GM12801 (cell line): Measurements from ENCODE around the gene SEPTIN12.

Source experiments
- CTCF ChIP-seq: IDR thresholded peaks from one replicate; pipeline ENCODE4 v1.5.1; 2011; ENCODE audit warnings: control low read depth; ENCODE audit not compliant: insufficient read length; ENCODE audit errors: extremely low read depth

The SEPTIN12 gene

DNA sequence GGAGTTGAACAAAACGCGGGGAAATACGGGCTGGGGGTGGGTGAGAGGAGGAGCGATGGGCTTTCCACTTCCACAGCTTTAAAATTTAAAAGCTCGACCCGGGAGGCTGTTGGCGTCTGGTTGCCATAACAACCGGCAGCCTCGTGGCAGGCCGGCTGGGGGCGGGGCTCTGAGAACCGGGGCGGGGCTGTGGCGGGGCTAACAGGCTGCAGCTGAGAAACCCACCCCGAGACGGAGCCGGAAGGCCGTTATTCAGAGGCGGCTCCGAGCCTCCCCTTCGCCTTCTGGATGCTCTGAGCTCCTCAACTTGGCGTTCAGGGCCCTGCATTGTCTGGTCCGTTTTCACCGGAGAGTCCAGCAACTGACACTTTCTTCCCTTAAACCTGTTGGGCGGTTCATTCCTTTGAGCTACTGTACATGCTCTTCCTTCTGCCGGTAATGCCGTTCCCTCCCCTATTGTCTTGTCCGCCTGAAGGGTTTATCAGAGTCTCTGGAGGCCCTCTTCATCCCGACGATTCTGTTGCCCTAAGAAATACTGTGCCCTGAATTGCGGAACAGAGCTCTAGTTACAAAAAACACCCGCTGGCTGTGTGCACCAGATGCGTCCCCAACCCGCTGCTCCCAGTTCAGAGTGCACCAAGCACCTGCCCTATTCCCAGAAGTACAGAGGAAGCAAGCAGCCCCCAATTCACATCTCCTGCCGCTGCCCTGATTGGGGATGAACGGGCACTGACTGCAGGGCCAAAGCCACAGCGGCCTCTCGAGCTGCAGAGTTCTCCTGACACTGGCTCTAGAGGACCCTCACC lies 53.2 kb downstream of the SEPTIN12 start:
- TF ChIP-seq CTCF = no peak

DNA sequence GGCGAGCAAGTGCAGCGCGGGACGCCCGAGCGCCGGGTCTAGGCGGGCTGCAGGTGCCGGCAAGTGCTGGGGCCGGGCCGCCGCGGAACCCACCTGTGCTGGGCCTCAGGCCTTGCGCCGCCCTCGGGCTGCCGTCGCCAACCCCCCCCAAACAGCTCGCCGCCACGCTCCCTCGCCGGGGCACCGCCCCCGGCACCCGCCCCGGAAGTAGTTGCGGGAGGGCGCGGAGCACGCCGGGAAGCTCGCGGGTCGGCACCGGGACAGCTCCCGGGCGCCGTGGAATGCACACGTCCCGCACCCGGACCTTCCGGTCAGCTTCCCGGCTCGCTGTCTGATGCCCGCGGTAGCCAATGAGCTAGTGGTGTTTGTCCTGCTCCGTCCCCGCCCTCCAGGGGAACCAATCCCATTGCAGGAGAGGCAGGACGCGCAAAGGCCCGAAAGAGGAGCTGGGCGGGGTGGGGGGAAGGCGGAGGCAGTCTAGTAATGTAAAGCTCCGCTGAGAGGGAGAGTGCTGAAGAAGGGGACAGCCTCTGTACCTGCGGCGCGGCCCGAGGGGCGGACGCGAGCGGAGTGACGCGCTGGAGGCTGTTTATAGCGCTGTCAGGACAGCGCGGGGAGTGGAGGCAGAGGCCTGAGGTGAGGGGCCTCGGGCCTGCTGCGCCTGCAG lies 53.9 kb downstream of the SEPTIN12 start, which contains the start of the genes ANKS3 and DNAAF8:
Gene ANKS3 (minus strand): TSS at position 209 of the 667 bp plus-strand sequence. CDS start 4,122 bp downstream, outside the sequence.
Gene DNAAF8 (plus strand): TSS at position 475 of the 667 bp plus-strand sequence. CDS start 1,978 bp downstream, outside the sequence.
- TF ChIP-seq CTCF = no peak

- no peak for TF ChIP-seq CTCF
Observed at GRCh38 chr16:4733747-4734062, 54.4 kb downstream of the SEPTIN12 start.

GRCh38 chr16:4733211-4733742 lies 54.9 kb downstream of the SEPTIN12 start:
- TF ChIP-seq CTCF = no peak

DNA sequence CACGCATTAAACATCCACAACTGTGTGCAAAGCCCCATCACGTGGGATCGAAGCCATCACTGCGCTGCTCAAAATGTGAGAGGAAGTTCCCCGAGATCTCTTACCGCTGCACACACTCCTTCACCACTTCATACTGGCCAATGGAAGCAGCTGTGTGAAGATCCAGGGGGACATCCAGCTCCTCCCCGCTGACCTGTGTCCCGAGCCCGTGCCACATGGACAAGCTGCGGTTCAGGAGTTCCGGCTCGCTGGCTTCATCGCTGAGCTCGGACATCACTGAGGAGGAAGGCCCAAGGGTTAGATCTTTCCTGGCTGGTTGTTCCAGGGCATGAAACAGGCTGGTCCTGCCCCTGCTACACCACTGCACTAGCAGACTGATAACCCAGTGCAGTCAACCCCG lies 58.3 kb downstream of the SEPTIN12 start:
- TF ChIP-seq CTCF = no peak

DNA sequence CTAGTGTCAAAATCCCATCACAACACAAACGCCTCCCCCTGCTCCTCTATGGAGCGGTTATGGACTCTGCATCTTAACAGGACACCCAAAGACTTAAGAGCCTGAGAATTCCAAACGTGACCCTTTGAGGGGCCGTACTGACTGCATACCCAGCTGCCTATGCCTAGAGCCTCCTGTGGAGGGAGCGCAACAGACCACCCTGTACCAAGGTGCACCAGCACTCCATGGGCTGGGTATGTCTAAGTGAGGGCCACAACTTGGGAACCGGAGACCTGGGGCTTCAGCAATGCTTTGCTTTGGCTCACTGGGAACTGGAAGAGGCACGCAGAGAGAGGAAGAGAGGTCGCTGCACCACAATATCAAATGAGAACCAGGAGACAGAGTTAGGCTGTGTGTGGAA lies 59.5 kb downstream of the SEPTIN12 start:
- no peak for TF ChIP-seq CTCF
